Heart right ventricle (tissue), 16 donors: Measurements from ENCODE around the gene SERPINA5. TPM values are rescaled to one million over a fixed set of nuclear protein-coding genes. Genes with fewer than 3 reads are reported as not detected.

Experiments
- ATAC-seq, 8 donors: fragments of 200-7000 bp; cut with Tn5 transposase; one replicate each; pipeline ENCODE4 v1.9.1; 2020; ENCODE audit warnings: mild to moderate bottlenecking in 8 of 8, moderate library complexity in 8 of 8, moderate number of reproducible peaks in 1 of 8
- DNase-seq, 2 donors: peaks; one replicate each; pipeline ENCODE4 v3.0.0-alpha.2; 2020
- H3K27ac ChIP-seq, 10 donors: fragments of 200-600 bp; sonication (generic) in 2 of 10; one replicate each; pipeline versions ENCODE4 v1.5.0 to v1.8.0; 2020 to 2022; ENCODE audit warnings: mild to moderate bottlenecking in 3 of 10
- H3K27me3 ChIP-seq, 7 donors: fragments of 200-600 bp; one replicate each; pipeline ENCODE4 v1.8.0; 2021 to 2022; ENCODE audit warnings: mild to moderate bottlenecking in 2 of 7
- H3K36me3 ChIP-seq, 9 donors: fragments of 200-600 bp; sonication (generic) in 1 of 9; one replicate each; pipeline versions ENCODE4 v1.5.0 to v1.8.0; 2020 to 2022; ENCODE audit warnings: mild to moderate bottlenecking in 2 of 9
- H3K4me1 ChIP-seq, 9 donors: fragments of 200-600 bp; sonication (generic) in 1 of 9; one replicate each; pipeline versions ENCODE4 v1.5.0 to v1.8.0; 2020 to 2022; ENCODE audit warnings: mild to moderate bottlenecking in 4 of 9
- H3K4me3 ChIP-seq, 10 donors: fragments of 200-600 bp; sonication (generic) in 2 of 10; one replicate each; pipeline versions ENCODE4 v1.5.0 to v1.8.0; 2020 to 2022; ENCODE audit warnings: mild to moderate bottlenecking in 7 of 10, moderate library complexity in 2 of 10
- H3K9me3 ChIP-seq, 11 donors: fragments of 200-600 bp in 10 of 11; sonication (generic) in 2 of 11; one replicate each; pipeline versions ENCODE4 v1.5.0 to v1.8.0; 2013 to 2022; ENCODE audit warnings: mild to moderate bottlenecking in 2 of 11, control low read depth in 1 of 11, moderate library complexity in 1 of 11
- WGBS, 2 donors: extraction: QIAGEN DNeasy Blood & Tissue Kit; methylation state at CpG; one replicate each; pipeline ENCODE4 v1.1.7; 2013; ENCODE audit warnings: inconsistent platforms in 1 of 2; 5-methylcytosine and 5-hydroxymethylcytosine counted together
- intact Hi-C, 10 donors: fragments of 100-400 bp; cut with DNase I; formaldehyde crosslinking; loops; one replicate each; pipeline versions ENCODE4 v1.11.1 to v1.14.2; 2022
- polyA plus RNA-seq, 2 donors: library from polyadenylated mRNA; stranded (reverse); fragments of 200-250 nt; gene quantifications; one replicate each; pipeline ENCODE4 v1.2.3, GENCODE V29; 2013
- total RNA-seq, 10 donors: library from RNA; stranded (reverse); fragmentation: NEBNext Ultra II Directional in 3 of 10; extraction: Animal tissue kit (Norgen Biotek cat#: 25700) in 3 of 10; gene quantifications; one replicate each; pipeline versions ENCODE4 v1.2.1 to v1.2.4, GENCODE V29; 2021 to 2023
- TF ChIP-seq, protein P1 (sequence below), 9 donors: fragments of 200-600 bp; sonication (generic) in 2 of 9; IDR thresholded peaks; one replicate each; pipeline versions ENCODE4 v1.5.0 to v1.8.0; 2021 to 2022; ENCODE audit warnings: antibody characterized with exemption in 9 of 9, mild to moderate bottlenecking in 5 of 9, moderate library complexity in 1 of 9
- donor health status: Arrhythmogenic right ventricular cardiomyopathy.
- donor health status: ischemic (EF 13 %, LVEDD 7.1; RV severe dilation, severe dysfunction).
- donor health status: healthy with polysubstance abuse.
- donor health status: DM: no; HTN: yes; CAD: no.
- donor health status: DM: no; HTN: no; CAD: no.
- donor health status: ischemic (EF 25% LVEDD 6.9; RV normal size, moderate dysfunction).
- donor health status: ischemic (EF 25% LVEDD 5.7; RV mildly dilated, moderate dysfunction).
- donor health status: healthy.
- donor health status: DM: yes; HTN: yes; CAD: no.
- donor health status: Ischemic cardiomyopathy.
- donor health status: ischemic (EF 35%, LVEDD 5.7; RV mildly dilated, moderate dysfunction).
- donor health status: nonischemic (EF 11% LVEDD 7.7; RV severe dilation, severe dysfunction).
- donor health status: DM: yes; HTN: yes; CAD: no.
- donor health status: PGD.
- donor health status: ischemic (EF 29% LVEDD 5.4; RV normal size, mild dysfunction).
- donor health status: nonischemic (EF 23%, LVEDD 6.1; RV moderate dilation, normal function).

Gene SERPINA5
- total and polyA plus RNA-seq, 12 donors = 0.28 to 4.9 (median 1.4) TPM

GRCh38 chr14:94561656-94562010 is 19.6 kb upstream of the SERPINA5 start:
- 84 to 87% methylated on average over 7 of the region's 7 CpGs for WGBS, 2 donors
- Histone ChIP-seq H3K27me3 (peaks cover 0 to 12% (median 0%) of the 10 kb centered on the region in 7 donors), H3K4me1 (no peaks in the 10 kb centered on the region), H3K4me3 (no peak overlapping the region), H3K9me3 (peaks cover 0 to 8% (median 0%) of the 10 kb centered on the region in 11 donors), H3K27ac (no peak overlapping the region), H3K36me3 (no peaks in the 10 kb centered on the region)
- ATAC-seq (no peak), DNase-seq (no peak)
- intact Hi-C loops = no loop called here
- TF ChIP-seq, protein P1, sequence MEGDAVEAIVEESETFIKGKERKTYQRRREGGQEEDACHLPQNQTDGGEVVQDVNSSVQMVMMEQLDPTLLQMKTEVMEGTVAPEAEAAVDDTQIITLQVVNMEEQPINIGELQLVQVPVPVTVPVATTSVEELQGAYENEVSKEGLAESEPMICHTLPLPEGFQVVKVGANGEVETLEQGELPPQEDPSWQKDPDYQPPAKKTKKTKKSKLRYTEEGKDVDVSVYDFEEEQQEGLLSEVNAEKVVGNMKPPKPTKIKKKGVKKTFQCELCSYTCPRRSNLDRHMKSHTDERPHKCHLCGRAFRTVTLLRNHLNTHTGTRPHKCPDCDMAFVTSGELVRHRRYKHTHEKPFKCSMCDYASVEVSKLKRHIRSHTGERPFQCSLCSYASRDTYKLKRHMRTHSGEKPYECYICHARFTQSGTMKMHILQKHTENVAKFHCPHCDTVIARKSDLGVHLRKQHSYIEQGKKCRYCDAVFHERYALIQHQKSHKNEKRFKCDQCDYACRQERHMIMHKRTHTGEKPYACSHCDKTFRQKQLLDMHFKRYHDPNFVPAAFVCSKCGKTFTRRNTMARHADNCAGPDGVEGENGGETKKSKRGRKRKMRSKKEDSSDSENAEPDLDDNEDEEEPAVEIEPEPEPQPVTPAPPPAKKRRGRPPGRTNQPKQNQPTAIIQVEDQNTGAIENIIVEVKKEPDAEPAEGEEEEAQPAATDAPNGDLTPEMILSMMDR (IDR thresholded peaks at IDR 0.05) = no peak

DNA sequence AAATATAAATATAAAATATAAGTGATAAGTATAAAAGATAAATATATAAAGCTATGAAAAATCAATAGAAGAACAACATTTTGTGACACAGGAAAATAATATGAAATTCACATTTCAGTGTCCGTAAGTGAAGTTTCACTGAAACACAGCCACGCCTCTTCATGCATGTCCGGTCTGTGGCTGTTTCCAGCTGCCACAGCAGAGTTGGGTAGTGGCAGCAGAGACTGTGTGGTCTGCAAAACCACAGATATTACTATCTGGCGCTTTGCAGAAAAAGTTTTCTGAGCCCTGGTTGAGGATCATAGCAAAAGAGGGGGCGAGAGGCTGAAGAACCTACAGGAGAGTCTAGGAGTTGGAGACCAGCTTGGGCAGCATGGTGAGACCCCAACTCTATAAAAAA is 19.2 kb upstream of the SERPINA5 start:
- no peaks in the 10 kb centered on the region for H3K4me1 ChIP-seq
- intact Hi-C loops = no loop called here
- no peak for ATAC-seq
- peaks cover 0 to 6% (median 0%) of the 10 kb centered on the region in 11 donors for H3K9me3 ChIP-seq
- DNase-seq = no peak
- H3K4me3 ChIP-seq = no peak overlapping the region
- no peak overlapping the region for H3K27ac ChIP-seq
- H3K27me3 ChIP-seq = peaks cover 0 to 12% (median 0%) of the 10 kb centered on the region in 7 donors
- TF ChIP-seq, protein P1 (IDR thresholded peaks at IDR 0.05) = no peak
- 86 to 89% methylated on average over 5 of the region's 5 CpGs for WGBS, 2 donors
- H3K36me3 ChIP-seq = no peaks in the 10 kb centered on the region

DNA sequence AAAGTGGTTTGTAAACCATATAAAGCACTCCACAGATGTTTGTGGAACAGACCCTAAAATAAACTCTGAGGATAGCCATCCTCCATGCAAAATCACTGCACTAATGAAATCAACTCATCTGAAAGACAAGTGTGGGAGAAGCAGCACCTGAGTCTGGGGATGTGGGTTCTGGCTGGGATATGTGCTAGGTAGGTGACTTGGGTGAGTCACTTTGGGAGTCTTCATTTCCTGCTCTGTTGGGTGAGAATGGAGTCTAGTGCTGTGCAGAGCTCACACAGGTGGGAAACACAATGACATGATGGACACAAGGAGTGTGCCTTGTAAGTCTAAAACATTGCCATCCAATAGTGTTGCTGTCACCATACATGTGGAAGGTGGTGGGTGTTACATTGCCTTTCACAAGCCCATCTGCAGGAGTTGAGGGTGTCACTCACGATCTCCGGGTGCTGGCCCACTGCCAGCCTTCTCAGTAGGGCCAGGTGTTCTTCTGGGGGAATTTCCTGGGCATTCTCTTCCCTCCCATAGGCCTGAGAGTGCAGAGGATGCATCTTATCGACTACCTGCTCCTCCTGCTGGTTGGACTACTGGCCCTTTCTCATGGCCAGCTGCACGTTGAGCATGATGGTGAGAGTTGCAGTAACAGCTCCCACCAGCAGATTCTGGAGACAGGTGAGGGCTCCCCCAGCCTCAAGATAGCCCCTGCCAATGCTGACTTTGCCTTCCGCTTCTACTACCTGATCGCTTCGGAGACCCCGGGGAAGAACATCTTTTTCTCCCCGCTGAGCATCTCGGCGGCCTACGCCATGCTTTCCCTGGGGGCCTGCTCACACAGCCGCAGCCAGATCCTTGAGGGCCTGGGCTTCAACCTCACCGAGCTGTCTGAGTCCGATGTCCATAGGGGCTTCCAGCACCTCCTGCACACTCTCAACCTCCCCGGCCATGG is 18.0 kb upstream of the SERPINA5 start:
- Histone ChIP-seq H3K36me3 (no peaks in the 10 kb centered on the region), H3K27ac (no peak overlapping the region), H3K4me1 (no peaks in the 10 kb centered on the region), H3K27me3 (peaks cover 0 to 13% (median 0%) of the 10 kb centered on the region in 7 donors), H3K4me3 (no peak overlapping the region), H3K9me3 (no peaks in the 10 kb centered on the region)
- no peak for DNase-seq
- no peak for ATAC-seq
- intact Hi-C loops = no loop called here
- 86 to 90% methylated on average over 16 of the region's 16 CpGs for WGBS, 2 donors
- TF ChIP-seq, protein P1 (IDR thresholded peaks at IDR 0.05) = no peak

GRCh38 chr14:94564381-94564780 is 16.8 kb upstream of the SERPINA5 start:
- DNase-seq = no peak
- Histone ChIP-seq H3K4me1 (no peaks in the 10 kb centered on the region), H3K36me3 (no peaks in the 10 kb centered on the region), H3K27me3 (peaks cover 0 to 12% (median 0%) of the 10 kb centered on the region in 7 donors), H3K4me3 (no peak overlapping the region), H3K27ac (no peak overlapping the region), H3K9me3 (no peaks in the 10 kb centered on the region)
- no peak for ATAC-seq
- TF ChIP-seq, protein P1 (IDR thresholded peaks at IDR 0.05) = no peak
- intact Hi-C loops = no loop called here
